ENCODE data around the gene HK1.

HK1 gene

DNA sequence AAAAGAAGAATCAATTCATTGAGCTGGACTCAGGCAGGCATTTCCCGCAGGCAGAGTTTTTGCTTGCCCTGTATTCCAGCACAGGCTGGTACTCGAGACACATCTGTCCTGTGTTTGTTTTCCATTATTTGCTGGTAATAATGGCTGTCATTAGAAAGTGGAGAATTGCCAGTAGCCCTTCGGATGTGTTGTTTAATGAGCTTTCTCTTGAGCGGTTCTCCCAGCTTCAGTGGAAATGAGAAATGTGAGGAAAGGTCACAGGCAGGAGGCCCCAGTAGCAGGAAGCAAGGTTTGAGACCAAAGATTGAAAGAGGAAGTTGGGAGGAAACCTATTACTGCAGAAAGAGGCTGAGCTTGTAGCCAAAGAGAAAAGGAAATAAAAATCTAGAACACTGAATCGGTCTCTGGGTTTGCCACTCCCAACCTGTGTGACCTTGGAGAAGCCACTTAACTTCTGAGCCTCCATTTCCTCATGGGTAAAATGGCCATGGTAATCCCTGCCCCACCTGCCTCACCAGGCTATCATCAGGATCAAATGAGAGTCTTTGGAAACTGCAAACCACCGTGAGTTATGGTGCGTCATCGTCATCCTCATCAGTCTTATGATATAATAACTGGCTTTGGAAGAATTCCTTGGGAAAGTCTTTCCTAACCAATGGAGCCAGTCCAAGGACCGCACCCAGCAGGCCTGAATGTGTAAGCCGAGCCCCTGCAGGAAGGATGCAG is 70.7 kb downstream of the HK1 start:
- DNase-seq (ENCODE audit: low read depth), result peak; percentile 47

DNA sequence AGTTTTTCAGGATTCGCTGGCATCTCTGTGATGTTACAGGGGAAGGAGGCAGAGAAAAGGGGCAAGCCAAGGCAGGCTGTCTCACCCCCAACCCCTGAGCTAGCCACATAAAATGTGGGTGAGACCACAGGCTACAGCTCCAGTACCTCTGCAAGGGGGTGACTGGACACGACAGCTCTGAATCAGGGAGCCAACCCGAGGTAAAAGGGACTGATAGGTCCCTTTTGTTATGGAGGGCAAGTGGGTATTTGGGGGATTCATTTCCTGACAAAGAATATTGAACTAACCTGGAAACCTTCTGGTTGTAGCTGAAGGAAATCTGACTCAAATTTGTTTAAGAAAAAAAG is 71.2 kb downstream of the HK1 start:
- no peak for DNase-seq (ENCODE audit: low read depth)

DNA sequence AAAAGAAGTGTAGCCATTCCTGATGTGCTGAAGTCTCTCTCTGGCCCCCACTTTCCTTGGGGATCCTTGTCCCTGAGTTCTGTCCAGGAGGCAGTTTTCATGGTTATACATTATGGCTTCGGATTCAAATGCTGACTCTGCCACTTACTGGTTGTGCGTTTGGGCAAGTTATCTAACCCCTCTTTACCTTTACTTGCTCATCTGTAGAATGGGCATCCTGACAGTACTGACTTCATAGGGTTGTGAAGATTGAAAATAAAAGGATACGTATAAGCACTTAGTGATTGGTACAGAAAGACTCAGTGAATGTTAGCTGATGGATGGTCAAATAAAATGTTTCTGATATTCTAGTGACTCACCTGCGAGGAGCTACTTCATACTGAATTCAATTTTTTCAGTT is 73.3 kb downstream of the HK1 start:
- no peak for DNase-seq (ENCODE audit: low read depth)

DNA sequence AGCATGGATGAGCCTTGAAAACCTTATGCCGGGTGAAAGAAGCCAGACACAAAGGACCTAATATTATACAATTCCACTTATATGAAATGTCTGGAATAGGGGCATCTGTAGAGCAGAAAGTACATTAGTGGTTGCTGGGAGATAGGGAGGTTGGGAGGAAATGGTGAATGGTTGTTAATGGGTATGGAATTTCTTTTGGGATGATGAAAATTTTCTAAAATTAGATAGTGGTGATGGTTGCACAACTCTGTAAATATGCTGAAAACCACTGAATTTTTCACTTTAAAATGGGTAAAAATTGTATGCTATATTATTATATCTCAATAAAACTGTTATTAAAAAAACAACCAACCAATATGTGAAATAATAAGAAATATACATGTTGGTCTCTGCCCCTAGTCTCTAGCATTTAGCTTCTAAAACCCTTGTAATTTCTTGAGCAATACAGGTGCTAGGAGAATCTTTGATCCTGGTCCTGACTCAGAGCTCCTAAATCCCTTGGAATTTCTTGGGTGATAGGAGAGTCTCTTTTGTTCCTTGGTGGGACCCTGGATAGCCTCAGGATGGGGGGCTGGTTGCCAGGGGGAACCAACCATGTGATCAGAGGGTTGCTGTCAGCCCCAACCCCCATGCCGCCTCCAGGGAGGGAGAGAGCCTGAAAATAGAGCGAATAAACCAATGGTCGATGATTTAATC is 74.4 kb downstream of the HK1 start:
- peak; percentile 45 for DNase-seq (ENCODE audit: low read depth)

DNA sequence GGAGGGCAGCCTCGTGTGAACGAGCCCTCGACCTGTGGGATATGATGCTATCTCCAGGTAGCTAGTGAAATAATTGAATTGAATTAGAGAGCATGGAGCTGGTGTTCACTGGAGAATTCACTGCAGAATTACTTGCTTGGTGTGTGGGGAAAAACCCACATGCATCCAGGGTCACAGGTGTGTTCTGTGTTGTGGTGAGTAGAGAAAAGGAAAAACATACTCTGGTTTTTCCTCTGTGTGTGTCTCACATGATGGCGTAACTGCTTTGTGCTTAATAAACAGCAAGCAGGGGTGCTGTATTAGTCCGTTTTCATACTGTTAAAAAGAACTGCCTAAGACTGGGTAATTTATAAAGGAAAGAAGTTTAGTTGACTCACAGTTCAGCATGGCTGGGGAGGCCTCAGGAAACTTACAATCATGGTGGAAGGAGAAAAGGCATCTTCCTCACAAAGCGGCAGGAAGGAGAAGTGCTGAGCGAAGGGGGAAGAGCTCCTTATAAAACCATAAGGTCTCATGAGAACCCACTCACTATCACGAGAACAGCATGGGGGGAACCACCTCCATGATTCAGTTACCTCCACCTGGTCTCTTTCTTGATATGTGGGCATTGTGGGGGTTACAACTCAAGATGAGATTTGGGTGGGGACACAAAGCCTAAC is 75.8 kb downstream of the HK1 start:
- no peak for DNase-seq (ENCODE audit: low read depth)

DNA sequence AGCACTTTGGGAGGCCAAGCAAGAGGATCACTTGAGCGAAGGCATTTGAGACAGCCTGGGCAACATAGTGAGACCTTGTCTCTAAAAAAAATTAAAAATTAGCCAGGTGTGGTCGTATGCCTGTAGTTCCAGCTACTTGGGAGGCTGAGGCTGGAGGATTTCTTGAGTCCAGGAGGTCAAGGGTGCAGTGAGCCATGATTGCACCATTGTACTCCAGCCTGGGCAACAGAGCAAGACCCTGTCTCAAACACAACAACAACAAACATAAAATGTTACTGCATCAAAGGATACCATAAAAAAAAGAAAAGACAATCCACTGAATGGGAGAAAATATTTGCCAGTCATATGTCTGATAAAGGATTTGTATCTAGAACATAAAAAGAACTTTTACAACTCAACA is 77.9 kb downstream of the HK1 start:
- no peak for DNase-seq (ENCODE audit: low read depth)

DNA sequence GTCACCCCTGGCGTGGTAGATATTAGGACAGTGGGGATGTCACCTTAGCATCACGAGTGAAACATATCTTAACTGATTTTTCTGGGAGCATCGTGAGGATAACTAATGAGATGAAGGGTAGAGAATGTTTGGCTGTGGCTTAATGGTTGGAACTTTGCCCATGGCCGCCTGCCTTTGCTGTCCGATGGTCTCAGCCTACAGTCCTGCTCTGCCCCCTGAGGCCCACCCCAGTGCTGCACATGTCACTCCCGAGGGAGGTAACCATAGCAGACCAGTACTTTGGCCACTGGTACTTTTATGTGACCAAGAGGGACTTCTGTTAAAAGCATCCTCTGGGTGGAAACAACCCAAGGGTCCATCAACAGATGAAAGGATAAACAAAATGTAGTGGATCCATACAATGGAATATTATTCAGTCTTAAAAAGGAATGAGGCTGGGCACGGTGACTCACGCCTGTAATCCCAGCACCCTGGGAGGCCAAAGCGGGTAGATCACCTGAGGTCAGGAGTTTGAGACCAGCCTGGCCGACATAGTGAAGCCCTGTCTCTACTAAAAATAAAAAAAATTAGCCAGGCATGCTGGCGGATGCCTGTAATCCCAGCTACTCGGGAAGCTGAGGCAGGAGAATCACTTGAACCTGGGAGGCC is 80.0 kb downstream of the HK1 start:
- DNase-seq (ENCODE audit: low read depth), result no peak

DNA sequence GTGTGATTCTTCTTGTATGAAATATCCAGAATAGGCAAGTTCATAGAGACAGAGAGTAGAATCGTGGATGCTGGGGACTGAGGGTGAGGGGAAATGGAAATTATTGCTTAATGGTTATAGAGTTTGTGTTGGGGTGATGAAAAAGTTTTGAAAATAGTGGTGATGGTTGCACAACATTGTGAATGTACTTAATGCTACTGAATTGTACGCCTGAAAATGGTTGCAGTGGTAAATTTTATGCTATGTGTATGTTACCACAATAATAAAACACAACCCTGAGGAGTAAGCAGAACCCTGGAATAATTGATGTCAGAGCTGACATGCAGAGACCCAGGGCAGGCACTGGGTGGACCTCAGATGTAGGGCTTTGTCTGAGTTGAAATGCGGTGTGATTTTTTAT is 80.9 kb downstream of the HK1 start:
- no peak for DNase-seq (ENCODE audit: low read depth)

DNA sequence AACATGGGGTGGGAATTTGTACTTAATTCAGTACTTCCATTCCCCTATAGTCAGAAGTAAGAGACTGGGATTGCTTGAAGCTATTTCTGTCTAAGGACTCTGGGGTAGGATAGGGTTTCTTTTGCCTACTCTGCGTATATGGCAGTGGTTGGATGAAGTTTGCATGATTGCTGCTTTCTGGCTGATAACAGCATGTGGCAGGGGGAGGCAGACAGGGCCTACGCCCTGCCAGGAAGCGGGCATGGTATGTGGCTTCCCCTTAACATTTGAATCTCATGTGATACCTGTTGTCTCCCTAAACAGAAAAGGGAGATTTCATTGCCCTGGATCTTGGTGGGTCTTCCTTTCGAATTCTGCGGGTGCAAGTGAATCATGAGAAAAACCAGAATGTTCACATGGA is 81.3 kb downstream of the HK1 start:
- DNase-seq (ENCODE audit: low read depth), result no peak

DNA sequence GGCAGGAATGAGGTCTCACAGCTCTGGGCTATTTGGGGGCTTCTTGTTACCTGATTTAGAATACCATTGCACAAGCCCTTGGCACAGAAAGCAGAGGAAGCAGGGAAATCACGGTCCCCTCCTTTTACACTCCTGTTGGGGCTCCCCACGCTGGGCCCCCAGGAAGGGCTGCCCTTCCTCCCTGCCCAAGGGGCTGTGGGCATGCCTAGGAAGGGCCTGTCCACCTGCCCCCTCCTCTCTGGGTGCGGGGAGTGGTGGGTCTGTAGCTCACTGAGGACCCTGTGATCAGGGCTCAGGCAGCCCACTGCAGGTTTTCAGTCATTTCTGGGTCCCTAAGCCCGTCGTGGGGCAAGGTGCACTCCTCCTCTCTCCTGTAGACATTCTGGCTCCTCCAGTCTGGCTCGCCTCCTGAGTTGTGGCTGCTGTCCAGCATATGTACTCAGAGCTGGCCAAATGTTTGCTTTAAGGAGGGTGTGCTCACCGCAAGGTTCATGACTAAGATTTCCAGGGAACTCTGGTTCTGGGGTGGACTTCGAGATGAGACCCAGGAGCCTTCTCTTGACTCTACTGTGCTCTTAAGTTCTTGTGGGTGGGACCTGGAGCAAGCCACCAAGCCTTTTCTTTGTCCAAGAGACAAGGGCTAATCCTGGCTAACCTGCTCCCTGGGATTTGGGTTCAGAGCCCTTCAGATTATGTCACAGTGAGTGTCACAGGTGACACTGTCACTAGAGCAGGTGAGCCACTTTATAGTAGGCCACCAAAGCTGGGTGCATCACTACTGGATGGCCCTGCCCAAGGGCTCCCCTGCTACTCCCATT is 82.4 kb downstream of the HK1 start:
- peak; percentile 75 for DNase-seq (ENCODE audit: low read depth)

DNA sequence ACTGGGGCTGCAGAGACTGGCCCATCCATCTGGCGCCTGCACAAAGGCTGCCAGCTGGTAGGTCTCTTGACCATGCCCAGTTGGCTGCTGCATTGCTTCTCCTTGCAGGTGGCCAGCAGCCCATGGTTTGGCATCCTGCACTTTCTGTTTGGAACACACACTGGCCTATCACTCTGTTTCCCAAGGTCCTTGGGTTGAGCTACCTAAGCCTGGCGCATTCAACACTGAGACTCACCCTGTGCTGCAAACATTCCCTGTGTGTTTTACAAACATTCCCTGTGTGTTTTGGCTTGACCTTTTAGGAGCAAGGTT is 83.0 kb downstream of the HK1 start:
- no peak for DNase-seq (ENCODE audit: low read depth)

DNA sequence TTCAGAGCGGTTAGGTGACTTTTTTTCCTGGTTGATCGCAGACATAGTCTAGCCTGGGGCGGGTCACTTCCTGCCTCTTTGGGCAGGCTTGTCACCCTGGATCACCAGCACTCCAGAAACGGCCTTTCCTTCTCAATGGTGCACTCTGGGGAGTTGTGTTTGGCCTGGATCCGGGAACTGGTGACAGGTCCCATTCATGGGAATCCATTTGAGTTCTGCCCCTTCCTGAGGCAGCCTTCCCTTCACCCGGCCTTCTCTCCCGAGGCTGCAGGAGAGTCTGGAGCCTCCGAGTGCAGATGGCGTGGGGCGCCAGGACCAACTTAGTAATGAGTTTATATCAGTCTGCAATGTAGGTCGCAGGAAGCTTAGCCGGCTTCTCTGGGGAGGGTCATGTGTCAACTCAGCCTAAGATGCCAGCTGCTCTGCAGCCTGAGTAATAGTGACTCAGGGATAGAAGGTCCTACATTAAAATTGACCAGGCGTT is 84.2 kb downstream of the HK1 start:
- no peak for DNase-seq (ENCODE audit: low read depth)

DNA sequence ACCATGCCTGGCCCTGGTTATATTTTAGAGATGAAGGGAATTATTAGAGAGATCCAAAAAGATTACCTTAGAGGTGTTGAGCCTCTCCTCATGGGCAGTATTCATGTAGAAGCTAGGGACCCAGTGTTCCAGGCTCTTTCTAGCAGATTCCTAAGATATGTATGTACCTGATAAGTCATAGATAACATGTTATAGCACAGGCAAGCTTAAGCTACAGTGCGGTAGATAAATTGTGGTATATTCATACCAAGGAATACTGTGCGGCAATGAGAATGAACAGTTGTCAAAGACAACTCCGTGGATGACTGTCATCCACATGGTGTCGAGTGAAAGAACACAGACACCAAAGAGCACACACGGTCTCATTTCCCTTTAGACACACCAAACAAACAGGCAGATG is 85.4 kb downstream of the HK1 start:
- no peak for DNase-seq (ENCODE audit: low read depth)

DNA sequence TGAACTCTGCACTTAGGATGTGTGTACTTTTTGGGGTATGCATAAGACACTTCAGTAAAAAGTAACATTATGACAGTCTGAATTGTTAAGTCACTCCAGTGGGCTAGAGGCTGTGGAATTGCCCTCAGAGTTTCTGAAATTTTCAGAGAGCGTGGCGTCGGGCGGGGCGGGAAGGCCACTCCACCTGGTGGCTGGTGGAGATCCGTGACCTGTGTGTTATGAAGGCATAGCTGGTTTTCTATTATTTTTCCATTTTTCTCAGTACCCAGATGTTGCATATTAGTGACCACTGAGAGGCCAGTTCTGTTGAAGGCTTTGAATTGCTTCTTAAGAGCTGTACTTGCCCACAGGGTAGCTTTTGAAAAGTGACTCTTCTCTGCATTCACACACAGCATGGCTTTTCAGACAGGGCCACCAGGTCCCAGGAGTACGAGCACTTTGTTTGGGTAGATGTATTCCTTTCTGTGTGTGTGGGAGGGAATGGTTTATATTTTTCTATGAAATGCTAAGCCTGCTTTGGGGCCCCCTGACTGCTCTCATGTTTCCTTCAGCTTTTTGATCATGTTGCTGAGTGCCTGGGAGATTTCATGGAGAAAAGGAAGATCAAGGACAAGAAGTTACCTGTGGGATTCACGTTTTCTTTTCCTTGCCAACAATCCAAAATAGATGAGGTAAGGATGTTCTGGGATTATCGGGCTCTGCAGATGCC is 86.1 kb downstream of the HK1 start:
- DNase-seq (ENCODE audit: low read depth), result no peak

DNA sequence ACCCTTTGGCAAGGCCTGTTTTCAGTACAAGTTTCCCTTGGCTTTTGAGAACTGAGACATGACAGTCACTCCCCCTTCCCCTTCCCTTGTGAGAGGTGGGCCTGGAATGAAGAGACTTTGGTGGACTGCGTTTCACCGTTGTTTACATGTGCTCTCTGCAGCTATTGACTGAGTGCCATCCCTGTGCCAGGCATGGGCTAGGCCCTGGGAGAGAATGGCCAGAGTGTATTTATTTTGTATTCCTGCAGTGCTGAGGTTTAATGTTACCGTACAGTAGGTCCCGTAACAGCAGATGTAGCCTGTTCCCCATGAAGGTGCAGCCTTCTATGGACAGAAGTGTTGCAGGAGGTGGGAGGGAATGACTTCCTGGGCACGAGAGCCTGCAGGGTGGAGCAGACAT is 88.4 kb downstream of the HK1 start:
- DNase-seq (ENCODE audit: low read depth), result no peak

DNA sequence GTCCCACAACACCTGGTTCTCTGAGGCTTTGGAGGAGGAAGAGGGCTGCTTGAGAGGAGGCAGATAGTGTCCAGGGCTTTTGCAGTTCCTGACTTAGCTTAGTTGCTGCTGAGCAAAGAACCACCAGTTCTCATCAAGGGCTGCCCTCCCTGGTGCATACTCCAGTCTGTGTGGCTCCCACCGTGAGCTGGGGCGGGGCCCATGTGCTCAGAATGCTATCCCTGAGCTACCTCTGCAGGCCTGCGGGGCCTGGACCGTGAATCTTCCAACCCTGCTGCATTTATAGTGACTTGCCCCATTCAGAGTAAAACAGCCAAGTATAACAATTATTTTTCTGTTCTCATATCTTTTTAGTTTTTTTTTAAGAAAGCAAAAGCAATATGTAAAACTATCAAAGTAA is 89.2 kb downstream of the HK1 start:
- DNase-seq (ENCODE audit: low read depth), result no peak

DNA sequence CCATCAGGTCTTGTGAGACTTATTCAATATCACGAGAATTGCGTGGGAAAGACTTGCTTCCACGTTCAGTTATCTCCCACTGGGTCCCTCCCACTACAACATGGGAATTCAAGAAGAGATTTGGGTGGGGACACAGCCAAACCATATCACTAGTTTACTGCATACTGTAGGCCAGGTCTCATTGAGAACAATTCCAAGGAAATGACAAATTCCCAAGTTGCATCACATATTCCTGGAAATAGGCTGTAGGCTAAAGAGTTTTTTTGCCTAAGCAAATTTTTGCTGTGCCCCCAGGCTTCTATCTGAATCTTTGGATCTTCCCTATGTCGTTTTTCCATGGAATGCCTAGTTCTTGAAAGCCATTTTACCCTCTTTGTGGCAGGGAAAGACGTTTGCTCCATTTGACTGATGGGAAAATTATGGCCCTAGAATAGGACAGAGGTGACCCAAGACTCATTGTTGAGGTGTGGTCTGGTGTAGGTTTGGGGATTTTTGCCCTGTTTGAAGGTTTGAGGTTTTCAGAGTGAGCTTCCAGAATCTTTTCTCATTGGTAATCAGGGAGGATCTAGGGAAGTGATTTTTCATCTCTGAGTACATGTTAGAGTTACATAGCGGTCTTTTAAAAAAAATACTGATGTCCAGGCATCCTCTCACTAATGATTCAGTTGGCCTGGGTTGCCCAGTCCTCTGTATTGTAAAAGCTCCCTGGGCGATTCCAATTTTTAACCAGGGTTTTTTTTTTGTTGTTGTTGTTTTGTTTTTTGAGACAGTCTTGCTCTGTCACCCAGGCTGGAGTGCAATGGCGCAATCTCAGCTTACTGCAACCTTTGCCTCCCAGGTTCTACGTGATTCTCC is 94.1 kb downstream of the HK1 start:
- DNase-seq (ENCODE audit: low read depth), result no peak

DNA sequence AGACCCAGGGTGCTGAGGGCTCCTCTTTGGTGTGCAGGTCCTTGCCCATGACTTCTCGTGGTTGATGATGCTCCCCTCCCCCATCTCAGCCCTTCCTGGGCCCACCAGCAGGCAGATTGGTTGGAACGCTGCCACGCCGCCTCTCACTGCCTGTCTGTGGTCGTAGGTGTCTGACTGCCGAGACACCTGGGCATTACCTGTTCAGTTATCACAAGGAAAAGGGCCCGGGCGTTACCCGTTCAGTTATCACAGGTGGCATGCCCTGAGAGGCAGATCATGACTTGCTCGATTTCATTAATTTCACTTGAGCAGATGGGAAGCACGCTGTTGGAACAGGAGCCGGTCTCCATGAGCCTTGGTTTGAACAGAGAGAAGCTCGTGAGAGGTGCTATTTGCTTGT is 95.9 kb downstream of the HK1 start:
- DNase-seq (ENCODE audit: low read depth), result no peak

DNA sequence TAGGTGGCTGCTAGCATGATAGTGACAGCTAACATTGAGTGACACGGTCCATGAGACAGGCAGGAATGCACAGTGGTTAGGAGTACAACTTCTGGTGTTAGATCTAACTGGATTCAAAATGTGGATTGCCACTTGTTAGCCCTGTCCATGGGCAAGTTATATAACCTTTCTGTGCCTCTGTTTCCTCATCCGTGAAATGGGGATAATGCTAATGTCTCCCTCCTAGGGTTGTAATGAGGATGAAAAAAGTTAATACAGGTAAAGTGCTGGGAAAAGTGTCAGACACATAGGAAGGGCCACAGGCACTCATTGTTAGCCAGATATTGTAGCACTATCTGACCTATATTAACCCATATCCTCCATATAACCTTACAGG is 96.6 kb downstream of the HK1 start:
- no peak for DNase-seq (ENCODE audit: low read depth)

DNA sequence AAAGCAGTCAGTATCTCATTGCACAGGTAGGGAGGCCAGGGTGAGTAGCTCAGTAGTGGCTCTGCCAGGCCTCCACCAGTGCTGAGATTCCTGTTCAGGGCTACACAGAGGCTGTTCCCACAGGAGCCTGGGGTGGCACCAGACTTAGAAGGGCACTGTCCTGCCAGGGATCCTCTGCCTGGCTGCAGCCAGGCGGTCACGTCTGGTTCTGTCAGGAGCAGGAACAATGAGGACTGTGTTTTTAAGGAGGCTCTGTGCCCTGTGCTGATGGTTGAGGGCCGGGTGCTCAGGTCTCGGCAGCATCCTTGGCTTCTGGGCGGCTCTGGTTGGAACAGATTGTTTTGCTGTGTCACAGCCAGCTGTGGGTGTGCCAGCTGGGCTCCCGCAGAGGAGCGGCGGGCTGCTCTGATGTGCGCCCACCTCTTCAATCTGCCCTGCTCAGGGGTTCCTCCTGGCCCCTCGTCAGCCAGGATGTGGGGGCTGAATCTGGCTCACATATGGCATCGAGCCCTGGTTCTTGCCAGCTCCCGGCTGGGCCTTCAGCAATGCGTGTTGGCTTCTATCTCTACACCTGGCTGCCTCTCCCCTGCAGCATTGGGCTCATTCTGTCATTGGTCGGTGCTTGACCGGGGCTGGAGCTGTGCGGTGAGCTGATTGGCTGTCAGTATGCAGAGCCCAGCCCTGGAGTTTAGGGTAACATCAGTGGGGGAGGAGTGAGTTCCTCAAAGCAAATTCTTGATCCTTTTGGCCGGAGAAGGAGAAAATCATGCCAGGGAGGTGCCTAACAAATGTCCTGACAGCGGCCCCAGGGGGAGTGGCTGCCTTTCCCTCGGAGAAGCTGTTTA is 97.2 kb downstream of the HK1 start:
- no peak for DNase-seq (ENCODE audit: low read depth)
